GM06990 (cell line): ENCODE data around the gene EEF1AKMT2.

Experiments
- DNase-seq: peaks from one replicate; pipeline ENCODE4 v3.0.0-alpha.2; 2011; ENCODE audit not compliant: insufficient read length; ENCODE audit errors: extremely low read depth
- H3K27me3 ChIP-seq: replicated peaks from 2 replicates; pipeline ENCODE4 v1.6.0; 2011; ENCODE audit warnings: low read length; ENCODE audit not compliant: control insufficient read depth, insufficient read depth
- H3K36me3 ChIP-seq: 2 replicates; pipeline ENCODE4 v1.5.1; 2011; ENCODE audit warnings: low read length; ENCODE audit not compliant: control insufficient read depth, insufficient read depth
- H3K4me3 ChIP-seq: replicated peaks from 2 replicates; pipeline ENCODE4 v1.5.1; 2011; ENCODE audit warnings: low read depth, mild to moderate bottlenecking, control low read depth, low read length
- CTCF ChIP-seq: IDR thresholded peaks from 2 replicates; pipeline ENCODE4 v1.5.1; 2011; ENCODE audit warnings: low read length, control low read depth, mild to moderate bottlenecking, inconsistent platforms; ENCODE audit not compliant: insufficient read depth, poor library complexity, severe bottlenecking

Gene EEF1AKMT2

DNA sequence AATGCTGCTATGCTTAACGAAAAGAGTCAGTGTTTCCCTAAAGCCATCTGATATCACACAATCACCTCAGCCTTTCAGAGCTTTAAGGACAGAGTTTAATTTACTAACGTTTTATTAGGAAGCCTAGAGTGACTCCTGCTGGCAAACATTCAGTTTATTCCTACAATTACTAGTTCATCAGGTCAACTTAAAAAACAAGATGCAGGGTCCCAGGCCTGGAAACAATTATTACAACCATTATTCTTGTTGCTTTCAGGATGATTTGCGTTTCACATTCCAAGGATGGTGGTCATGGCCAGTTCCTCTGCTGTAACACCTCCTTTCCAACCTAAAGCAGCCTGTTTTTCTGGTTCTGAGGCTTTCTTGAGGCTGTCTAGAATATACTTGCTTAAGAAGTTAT, 46.0 kb downstream of the EEF1AKMT2 start:
- no peak for DNase-seq
- Histone ChIP-seq H3K36me3 (no peaks in the 10 kb centered on the region), H3K4me3 (no peak overlapping the region), H3K27me3 (no peaks in the 10 kb centered on the region)
- TF ChIP-seq CTCF, result peak; percentile 22

DNA sequence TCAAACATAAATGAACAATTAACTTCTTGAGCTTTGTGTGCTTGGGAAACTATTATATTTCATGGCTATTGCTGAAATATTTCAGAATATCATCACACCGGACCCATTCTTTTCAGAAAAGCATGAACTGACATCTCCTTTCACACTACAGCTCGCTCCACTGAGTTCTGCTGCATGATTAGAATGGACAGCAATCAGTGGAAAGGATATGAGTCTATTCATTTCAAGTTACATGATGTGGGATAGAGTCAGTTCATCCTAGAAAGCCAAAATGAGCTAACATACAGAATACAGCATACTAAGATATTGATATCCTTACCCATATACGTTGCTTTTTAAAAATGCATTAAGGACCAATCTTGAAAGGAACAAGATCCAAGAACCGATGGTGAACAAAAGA, 46.4 kb downstream of the EEF1AKMT2 start:
- H3K4me3 ChIP-seq, result no peak overlapping the region
- no peaks in the 10 kb centered on the region for H3K27me3 ChIP-seq
- no peak for DNase-seq
- TF ChIP-seq CTCF, result no peak
- no peaks in the 10 kb centered on the region for H3K36me3 ChIP-seq

GRCh38 chr10:124744102-124745050, 47.3 kb downstream of the EEF1AKMT2 start, which contains the start of gene FAM53B:
Gene FAM53B, minus strand, starts transcription at chr10:124744378. Its CDS starts 37,665 bp downstream, at chr10:124706713.
- no peaks in the 10 kb centered on the region for H3K27me3 ChIP-seq
- peak; percentile 86 for DNase-seq
- peak within 1 kb of the TSS; percentile 79 for H3K4me3 ChIP-seq
- H3K36me3 ChIP-seq, result no peaks in the 10 kb centered on the region
- TF ChIP-seq CTCF, result no peak

DNA sequence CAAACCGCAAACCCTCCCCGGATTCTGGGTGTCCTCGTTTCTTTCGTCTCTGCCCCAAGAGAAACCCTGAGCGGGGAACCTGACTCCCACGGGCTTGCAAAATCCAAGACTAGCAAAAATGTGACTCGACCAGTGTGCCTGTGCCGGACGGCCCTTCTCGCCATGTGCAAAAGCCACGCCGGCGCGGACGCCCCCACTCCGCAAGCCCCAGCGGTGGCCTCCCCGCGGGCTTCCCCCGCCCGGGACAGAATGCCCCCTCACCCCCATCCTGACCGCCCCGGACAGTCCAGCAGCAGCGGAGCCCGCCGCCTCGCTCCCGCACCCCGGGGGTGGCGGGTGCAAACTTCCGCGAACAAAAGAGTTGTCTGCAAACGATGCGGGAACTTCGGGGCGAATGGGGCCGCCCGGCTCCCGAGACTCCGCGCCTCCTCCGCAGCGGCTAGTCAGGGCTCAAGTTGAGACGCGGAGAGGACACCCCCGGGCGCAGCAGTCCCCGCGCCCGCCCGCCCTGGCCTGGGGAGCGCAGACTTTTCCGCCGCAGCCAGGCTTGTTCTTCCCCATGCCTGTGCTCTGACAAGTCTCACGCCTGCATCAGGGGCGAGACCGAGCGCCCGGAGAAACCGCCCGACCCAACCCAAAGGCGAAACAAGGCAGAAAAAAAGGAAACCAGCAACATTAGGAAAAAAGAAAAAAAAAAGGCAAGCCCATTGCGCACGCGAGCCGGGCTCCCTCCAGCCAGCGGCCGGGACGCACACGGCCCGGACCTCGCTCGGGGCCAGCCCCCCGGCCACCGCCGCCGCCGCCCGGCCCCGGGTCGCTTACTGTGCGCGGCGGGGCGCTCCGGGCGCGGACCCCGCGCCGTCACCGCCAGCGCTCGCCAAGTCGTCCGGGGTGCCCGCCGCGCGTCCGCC, 48.2 kb downstream of the EEF1AKMT2 start:
- no peaks in the 10 kb centered on the region for H3K27me3 ChIP-seq
- DNase-seq, result peak; percentile 61
- H3K4me3 ChIP-seq, result peak overlapping the region; percentile 79
- no peak for TF ChIP-seq CTCF
- no peaks in the 10 kb centered on the region for H3K36me3 ChIP-seq

GRCh38 chr10:124742413-124743190, 49.1 kb downstream of the EEF1AKMT2 start:
- Histone ChIP-seq H3K4me3 (peak overlapping the region; percentile 79), H3K36me3 (no peaks in the 10 kb centered on the region), H3K27me3 (no peaks in the 10 kb centered on the region)
- DNase-seq, result no peak
- TF ChIP-seq CTCF, result peak; percentile 29
